Amniotic epithelial cell (primary cell): ENCODE measurements around the gene KLF13.

Experiments
- DNase-seq: peaks from one replicate; pipeline ENCODE4 v3.0.0-alpha.2; 2010; ENCODE audit warnings: low read depth

KLF13 gene

DNA sequence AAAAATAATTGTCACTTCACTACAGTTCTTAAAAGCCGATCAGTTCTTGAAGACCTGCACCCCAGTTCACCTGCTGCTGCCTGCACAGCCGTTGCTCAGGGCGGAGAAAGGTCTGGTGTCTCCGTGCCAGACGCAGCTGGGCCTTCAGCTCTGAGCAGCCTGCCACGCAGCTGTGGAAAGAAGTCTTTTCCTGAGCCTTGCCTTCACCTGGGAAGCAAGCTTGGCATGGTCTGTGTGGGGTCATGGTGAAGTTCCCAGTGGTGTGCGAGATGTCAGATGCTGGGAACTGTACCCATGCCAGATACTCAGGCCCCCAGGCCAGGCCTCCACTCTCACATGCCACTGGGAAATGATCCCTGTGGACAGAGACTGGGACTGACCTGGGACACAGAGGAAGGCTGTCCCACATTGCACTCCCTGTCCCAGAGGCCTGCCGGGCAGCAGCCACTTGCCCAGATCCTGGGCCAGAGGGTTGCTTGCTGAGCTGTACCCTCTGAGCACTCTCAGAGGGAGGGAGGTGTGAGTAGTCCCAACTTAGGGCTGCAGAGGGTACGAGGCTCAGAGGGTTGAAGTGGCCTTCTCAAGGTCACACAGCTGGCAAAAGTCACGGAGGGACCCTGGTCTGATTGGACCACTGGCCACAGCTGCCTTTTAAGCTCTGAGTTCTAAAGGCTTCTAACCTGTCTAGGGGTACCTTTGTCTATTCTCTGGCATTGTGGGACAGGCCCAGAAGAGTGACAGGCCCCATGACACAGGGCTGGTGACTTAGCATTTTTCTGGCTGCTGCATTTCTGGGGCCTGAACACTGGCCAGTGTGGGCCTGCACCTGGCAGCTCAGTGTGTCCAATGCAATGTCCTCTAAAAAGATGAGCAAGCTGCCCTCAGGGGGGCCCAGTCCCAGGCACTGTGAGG is 55.4 kb downstream of the KLF13 start:
- no peak for DNase-seq

DNA sequence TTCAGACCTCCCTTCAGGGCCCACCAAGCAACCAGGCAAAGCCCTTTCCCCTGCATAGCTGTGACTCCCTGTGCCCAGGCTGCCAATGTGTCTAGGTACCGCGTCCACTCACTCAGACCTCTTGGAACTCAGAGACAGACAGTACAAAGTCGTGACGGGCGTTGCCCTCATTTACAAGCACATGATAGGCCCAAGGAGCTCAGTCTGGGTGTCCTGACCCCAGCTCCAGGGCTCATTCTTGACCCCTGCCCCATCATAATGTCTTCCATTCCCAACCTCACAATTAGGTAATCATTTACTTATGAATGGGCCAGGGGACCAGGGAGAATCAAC is 56.0 kb downstream of the KLF13 start:
- no peak for DNase-seq

DNA sequence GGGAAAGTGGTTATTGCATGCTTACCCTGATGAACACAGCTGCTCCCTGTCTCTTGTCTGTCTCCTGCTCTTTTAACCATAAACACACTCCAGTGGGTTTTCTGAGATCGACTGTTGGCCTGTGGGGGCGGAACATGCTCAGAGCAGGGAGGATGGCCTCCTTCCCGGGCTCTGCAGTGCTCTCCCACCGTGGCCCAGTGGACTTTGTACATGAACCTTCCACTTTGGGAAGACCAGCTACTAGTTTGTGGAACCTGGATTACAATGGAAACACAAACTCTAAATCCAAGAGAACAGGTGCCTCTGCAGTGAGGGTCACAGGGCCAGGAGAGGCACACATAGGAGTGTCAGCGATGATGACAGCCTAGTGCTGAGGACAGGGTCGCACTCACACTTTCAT is 56.5 kb downstream of the KLF13 start:
- DNase-seq, result no peak

DNA sequence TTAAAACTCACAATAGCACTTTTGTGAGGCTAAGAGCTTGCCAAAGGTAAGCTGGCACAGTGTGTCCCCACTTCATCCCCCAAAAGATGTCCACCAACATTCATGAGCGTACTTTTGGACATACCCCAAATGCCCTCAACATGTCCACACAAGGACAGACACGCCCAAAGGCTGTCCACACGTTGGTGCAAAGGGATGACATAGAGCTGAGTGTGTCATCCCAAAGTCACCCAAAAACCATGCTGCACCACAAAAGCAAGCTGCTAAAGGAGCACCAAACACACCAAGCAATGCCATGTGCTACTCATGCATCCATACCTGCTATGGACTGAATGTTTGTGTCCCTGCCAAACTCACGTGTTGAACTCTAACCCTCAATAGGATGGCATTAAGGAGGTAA is 57.9 kb downstream of the KLF13 start:
- DNase-seq, result no peak

DNA sequence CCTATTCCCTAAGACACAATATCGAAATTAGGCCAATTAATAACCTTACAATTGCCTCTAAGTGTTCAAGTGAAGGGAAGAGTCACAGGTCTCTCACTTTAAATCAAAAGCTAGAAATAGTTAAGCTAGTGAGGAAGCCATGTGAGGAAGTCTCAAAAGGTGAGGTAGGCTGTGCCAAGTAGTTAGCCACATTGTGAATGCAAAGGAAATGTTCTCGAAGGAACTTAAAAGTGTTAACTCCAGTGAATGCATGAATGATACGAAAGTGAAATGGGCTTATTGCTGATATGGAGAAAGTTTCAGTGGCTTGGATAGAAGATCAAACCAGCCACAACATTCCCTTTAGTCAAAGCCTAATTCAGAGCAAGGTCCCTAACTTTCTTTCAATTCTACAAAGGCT is 59.1 kb downstream of the KLF13 start:
- DNase-seq, result no peak

DNA sequence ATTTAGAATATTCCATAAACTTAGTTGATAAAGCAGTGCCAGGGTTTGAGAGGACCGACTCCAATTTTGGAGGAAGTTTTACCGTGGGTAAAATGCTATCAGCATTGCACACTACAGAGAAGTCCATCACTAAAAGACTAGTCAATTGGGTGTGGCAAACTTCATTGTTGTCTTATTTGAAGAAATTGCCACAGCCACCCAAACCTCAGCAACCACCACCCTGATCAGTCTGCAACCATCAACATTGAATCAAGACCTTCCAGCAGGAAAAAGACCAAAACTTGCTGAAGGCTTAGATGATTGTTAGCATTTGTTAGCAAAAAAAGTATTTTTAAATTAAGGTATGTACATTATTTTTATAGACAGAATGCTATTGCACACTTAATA is 60.5 kb downstream of the KLF13 start:
- DNase-seq, result no peak

DNA sequence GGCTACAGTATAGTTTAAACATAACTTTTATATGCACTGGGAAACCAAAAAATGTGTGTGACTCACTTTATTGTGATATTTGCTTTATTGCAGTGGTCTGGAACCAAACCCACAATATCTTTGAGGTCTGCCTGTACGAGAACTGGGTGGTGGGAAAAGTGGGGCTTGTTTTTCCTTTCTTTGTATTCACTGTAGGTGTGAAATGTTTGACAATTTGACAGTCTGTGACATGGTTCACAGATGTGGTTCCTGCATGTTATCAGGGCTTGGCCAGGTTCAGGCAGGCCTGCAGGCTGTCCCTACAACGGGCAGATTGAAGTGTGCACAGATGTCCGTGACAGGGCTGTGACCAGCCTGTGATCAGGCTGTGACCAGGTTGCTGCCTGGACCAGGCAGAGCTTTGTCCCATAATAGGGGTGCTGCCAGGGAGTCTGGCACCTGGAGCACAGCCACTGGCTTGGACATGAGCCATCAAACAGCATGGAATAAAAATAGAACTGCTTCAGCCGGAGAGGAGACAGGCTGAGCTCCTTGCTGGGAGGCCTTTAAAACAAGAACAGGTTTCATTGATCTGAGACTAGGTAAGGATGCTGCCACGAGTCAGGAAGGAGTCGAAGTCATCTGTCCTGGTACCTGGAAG is 61.0 kb downstream of the KLF13 start:
- peak; percentile 40 for DNase-seq

DNA sequence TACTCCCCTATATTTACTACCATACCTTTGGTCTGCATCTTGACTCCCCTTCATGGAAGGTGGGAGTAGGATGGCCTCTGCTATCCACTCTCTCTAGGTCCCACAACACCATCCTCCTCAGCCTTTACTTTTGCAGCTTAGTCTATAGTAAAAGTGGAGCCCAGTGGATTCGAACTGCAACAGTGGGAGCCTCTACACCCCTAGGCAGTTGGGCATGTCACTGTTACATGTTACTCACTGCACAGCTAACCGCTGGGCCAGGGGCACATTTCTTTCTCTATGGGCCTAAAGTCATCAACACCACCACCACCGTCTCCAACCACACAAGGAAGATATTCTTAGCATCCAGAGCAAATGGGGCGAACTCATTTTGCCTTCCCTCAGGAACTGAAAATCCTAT is 62.9 kb downstream of the KLF13 start:
- DNase-seq, result no peak

DNA sequence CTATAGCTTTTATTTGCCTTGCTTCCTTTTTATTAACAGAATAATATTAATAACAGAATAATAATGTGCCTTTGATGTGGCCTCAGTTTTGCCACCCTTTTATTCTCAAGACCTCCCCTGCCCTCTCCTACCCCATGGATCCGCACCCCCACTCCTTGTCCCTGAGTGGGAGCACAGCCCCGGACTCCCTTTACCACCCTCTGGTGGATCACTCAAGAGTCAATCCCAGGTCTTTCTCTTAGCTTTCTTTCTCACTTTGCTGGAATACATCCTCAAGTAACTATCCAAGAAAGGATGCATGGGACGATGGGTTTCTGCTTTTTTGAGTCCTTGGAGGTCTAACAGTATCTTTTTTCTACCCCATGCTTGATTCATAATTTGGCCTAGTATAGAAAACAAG is 63.4 kb downstream of the KLF13 start:
- no peak for DNase-seq

DNA sequence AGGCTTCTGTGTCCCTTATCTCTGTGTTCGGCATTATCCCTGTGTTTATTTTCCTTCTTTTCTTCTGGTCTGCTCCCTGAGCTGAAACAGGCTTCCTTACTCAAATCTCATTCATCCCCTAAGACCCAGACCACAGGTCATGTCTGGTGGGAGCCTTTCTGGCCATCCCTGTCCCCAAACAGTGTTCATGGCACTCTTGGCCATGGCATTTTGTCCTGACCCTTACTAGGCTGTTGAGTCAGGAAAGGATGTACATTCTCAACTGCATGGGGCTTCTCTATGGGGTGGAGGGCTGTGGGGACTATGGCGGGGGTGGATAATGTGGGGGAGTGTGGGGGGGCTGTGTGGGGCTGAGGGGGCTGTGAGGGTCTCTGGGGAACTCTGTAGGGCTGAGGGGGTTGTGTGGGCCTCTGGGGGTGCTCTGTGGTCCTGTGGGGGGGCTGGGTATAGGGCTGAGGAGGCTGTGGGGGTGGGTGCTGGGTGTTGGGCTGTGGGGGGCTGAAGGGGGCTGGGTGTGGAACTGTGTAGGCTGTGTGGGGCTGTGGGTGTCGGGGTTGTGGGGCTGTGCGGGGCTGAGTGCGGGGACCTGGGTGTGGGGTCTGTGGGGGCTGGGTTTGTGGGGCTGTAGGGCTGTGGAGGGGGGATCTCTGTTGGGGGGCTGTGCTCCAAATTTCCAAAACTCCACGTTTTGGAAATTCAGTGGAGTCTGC is 64.3 kb downstream of the KLF13 start:
- no peak for DNase-seq

DNA sequence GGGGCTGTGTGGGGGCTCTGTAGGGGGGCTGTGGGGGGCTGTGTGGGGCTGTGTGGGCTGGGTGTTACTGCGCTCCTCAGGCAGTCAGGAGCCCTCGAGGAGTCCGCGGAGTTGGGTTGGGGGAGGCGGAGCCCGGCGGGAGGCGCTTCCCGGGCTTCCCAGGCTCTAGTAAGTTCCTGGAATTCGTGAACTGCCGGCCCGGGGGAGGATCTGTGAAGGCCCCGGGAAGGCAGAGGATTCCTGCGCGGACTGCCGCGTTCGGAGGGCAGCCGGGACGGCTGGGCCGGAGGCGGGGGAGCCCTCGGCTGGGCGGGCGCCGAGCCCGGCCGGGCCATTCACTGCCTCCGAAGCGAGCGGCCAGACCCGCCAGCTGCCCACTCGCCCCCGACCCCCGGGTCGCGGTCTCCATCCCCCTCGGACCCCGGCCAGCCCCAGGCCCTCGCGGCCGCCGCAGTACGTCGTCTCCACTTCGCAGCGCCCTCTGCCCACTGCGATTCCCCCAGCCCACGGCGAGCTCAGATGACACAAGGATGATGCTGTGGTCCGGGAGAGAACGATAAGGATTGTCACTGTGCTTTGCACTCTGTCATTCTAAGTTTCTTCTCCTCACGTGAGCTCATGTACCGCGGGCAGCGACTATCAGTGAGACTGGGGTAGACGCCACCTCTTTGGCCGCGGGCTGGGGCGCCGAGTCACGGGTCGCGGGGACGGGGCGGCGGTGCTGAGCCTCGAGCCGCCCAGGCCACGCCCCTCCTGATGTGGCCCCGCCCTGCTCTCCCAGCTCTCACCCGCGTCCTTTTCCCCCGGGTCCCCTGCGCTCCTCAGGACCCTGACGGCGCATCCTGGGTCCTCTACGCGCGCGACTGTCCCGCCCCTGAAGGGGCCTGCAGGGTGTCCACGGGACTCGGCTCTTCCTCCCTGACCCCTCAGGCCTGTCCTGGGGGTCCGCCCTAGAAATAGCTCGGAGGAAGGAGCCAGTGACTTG is 65.3 kb downstream of the KLF13 start:
- DNase-seq, result peak; percentile 91

DNA sequence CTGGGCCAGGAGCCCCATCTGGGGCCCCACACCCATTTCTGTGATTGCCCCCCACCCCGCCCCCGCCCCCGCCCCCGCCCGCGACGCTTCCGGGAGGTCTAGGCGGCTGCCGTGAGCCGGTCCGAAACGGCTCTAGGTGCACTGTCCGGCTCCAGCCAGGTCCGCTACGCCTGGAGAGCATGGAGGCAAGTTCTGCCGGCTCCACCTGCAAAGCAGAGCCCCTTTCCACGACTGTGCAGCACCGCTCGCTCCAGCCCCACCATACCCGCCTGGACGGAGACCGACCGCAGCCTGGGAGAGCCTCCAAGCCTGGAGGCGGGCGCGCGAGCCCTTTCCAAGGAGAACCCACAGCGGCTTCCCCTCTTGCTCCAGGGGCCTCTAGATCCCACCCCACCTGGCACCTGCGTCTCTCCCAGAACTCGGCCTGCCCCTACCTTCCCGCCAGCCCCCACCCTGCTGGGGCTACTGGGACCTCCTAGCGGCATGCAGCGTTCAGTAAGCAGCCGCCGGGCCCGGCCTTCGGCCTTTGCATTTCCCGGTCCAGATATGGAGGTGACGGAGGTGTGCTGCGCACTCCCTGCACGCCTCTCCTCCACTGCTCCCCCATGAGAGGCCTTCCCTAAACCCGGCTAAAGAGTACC is 66.2 kb downstream of the KLF13 start:
- DNase-seq, result peak; percentile 36

DNA sequence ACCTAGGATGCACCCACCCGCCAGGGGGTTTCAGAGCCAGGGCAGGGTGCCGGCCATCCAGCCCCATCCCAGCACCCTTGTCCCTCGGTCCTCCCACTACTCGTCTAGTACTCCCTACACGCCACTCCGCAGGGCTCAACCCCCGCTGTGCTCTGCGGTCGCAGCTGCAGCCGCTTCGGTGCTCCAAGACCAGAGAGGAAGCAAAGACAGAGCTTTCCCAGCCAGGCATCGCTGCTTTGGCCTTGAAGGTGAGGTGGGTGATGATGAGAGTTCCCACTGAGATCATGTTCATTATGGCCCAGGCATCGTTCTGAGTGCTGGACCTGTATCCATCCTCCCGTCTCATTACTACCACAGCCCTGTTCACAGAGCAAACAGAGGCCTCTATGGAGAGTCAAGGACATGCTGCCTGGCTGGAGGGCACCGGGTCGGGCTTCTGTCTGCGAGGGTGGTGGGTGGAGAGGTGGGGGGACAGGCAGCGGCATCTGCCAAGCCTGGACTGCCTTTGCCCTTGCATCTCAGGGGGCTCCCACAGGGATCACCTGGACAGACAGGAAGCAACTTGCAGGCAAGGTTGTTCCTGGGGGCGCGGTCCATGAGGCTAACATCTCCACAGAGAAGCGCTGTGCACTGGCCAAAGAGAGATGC is 66.9 kb downstream of the KLF13 start:
- DNase-seq, result no peak

DNA sequence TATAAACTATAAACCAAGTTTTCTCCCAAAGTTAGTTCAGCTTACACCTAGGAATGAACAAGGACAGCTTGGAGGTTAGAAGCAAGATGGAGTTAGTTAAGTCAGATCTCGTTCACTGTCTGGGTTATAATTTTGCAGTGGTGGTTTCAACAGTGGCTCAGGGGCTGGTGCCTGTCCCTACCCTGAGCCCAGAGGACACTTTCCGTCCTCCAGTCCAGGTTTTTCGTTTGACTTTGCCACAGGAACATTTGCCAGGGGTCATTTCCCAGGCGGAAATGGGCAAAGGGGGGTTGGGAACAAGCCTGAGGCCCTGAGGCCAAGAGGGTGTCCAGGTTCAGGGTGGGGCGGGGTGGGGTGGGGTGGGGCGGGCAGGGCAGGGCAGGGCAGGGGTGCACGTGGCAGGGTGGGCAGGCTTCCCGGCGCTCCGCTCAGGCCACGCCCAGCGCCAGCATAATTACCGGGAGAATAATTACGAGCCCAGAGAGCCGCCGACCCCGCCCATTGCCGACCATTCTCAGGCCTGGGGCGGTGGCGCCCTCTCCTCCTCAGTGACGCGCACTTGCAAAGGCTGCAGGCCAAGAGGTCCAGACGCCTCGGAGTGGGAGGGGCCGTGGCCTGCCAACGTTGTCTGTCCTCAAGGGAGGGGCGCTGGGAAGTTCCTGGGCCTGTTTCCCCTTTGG is 70.4 kb downstream of the KLF13 start:
- DNase-seq, result peak; percentile 73

DNA sequence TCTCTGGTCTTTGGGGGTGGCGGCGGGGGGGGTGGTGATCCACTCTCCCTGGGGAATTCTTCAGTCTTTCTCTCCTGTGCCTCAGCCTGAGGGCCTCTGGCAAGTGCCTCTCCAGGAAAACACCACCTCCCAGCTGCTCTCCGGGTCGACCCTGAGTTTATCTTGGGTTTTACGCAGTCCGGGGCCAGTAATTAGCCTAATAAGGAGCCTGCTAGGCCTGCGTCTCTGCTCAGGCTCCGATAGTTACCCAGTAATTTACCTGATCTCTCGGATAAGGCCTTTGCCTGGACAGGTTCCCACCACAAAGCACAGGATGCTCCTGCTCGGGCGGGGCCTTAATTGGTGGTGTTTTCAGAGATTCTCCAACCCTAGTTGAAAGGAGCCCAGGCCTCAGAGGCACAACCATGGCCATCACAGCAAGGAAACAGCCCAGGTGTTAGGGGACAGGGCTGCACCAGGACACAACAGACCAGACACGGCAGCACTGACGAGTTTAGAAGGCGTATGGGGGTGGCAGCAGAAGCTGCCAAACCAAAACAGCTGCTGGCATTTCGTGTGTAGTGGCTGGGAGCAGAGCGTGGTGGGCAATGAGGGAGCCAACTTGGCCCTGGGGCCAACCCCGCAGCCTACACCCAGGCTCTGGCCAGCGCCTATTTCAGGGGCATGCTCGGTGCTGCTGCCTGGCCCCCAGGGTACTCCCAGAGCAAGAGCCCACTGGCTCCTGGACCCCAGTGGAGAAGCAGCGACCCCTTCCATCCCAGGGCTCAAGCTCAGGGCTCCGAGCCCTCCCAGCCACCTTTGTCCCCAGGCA is 71.4 kb downstream of the KLF13 start:
- DNase-seq, result no peak

DNA sequence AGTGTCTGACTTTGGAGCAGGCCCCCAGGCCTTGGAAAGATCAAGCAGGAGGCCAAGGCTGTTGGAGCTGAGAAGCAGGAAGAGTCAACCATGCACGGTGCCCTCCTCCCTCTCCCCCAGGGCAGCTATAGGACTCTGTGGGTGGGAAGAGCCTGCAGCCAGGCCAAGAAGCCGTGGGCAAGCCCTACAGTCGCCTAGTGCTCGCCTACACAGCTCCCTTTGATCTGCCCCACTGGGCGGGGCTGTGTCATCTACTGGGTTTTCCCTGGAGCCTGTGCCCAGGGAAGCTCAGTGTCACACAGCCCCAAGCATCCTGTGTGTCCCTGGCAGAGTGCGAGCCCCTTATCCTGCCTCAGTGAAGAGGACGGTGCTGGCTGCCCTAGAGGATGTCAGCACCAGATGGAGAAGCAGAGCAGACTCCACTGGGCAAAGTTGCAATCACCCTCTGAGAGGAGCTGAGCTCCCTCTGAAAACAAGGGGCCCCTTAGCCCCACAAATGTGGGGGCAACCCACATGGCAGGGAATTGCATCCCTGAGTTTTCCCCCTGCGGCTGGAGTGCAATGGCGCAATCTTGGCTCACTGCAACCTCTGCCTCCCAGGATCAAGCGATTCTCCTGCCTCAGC is 72.2 kb downstream of the KLF13 start:
- peak; percentile 35 for DNase-seq

DNA sequence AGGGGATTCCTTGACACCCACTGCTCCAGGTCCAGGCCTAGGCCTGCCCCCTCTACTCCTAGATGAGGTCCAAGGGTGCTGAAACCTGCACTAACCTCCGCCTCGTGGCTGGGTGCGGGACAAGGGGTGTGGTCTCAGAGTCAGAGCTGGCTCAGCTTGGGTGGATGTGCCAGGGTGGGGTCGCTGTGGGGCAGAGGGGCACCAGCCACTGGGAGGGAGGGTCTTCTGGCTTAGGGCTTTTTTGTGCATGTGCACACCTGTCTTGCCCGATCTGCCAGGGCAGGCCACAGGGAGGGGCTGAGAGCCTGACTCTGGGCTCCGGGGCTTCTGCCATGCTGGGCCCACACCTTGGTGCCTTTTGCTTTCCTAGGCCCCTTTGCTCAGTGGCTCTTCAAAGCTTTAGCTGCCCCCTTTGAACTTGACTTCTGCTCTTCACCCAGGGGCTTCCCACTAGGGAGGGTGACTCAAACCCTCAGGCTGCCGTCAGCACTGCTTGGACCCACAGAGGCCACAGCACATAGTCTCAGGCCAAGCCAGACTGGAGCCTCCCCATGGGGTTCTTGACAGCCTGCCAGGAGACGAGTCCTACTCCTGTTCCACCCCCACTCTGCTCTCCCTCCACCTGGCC is 73.0 kb downstream of the KLF13 start:
- no peak for DNase-seq

DNA sequence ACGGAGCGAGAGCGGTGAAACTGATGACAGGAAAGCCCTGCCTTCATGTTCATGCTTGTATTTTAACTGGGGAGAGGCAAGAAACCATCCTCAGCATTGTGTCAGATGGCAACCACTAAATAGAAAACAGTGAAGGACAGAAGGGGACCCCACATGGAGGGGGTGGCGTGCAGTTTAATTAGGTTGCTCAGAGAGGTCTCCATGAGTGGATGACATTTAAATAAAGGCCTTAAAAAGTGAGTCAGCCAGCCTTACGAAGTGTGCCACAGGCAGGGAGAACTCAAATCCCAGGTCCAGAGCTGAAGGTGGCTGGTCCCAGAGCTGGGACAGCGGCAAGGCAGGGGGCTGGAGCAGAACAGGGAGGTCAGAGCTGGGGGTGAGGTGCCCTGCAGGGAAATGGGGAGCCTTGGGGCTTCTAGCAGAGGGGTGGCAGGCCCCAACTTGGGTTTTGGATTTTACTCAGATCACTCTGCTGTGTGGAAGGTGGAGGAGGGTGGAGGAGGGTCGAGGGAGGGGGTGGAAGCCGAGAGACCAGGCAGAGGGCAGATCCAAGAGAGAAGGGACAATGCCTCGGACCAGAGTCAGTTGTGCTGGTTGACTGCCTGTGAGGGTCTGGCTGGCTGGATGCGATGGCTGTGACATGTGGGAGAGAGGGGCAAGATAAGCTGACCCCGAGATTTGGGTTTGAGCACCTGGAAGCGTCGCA is 73.7 kb downstream of the KLF13 start:
- DNase-seq, result no peak
